Activated CD8-positive, alpha-beta T cell treated with anti-CD3 and anti-CD28 coated beads for 36 hours (primary cell): ENCODE results near the gene SLC28A2. TPM values are rescaled to one million over a fixed set of nuclear protein-coding genes. Genes with fewer than 3 reads are reported as not detected.
"Not testable (repeated sequence)": the region's sequence is repeated elsewhere in the genome, so short reads cannot be mapped to it uniquely, and the experiment has no call there.

Experiments
- ATAC-seq: fragments of 200-7000 bp; cut with Tn5 transposase; one replicate; pipeline ENCODE4 v1.10.0; 2021; ENCODE audit warnings: mild to moderate bottlenecking, moderate library complexity
- CTCF ChIA-PET: fragments of 350-600 bp; sonication (Branson Sonifier 250); formaldehyde crosslinking; loops from one replicate; lab custom pipeline; 2021; ENCODE audit warnings: antibody characterized with exemption; lab: Charles Lee
- POLR2A ChIA-PET: fragments of 350-600 bp; sonication (Branson Sonifier 250); formaldehyde crosslinking; loops from one replicate; lab custom pipeline; 2021; ENCODE audit warnings: antibody characterized with exemption; lab: Charles Lee
- DNase-seq: peaks from one replicate; pipeline ENCODE4 v3.0.0-alpha.2; 2020
- H3K27ac Mint-ChIP-seq: one replicate; pipeline ENCODE4 v1.8.0; 2021; ENCODE audit warnings: mild to moderate bottlenecking, mixed read lengths
- H3K27me3 Mint-ChIP-seq: one replicate; pipeline ENCODE4 v1.8.0; 2021; ENCODE audit warnings: mixed read lengths
- H3K36me3 Mint-ChIP-seq: one replicate; pipeline ENCODE4 v1.8.0; 2021; ENCODE audit warnings: low read depth, mixed read lengths
- H3K4me1 Mint-ChIP-seq: one replicate; pipeline ENCODE4 v1.8.0; 2021; ENCODE audit warnings: low read depth, mixed read lengths
- H3K4me3 Mint-ChIP-seq: one replicate; pipeline ENCODE4 v1.8.0; 2021; ENCODE audit warnings: mild to moderate bottlenecking, moderate library complexity, mixed read lengths
- H3K9me3 Mint-ChIP-seq: one replicate; pipeline ENCODE4 v1.8.0; 2021; ENCODE audit warnings: mixed read lengths
- CTCF ChIP-seq: fragments of 200-600 bp; IDR thresholded peaks from one replicate; pipeline ENCODE4 v1.8.0; 2022; ENCODE audit warnings: antibody characterized with exemption, mild to moderate bottlenecking
- intact Hi-C: fragments of 100-400 bp; cut with micrococcal nuclease; formaldehyde crosslinking; loops from one replicate; pipeline ENCODE4 v1.10.0; 2022
- total RNA-seq, 2 experiments: library from RNA; stranded (reverse); gene quantifications; one replicate each; pipeline ENCODE4 v1.2.3, GENCODE V29; 2021

The SLC28A2 gene
- total RNA-seq, 2 experiments from 2014 or later = not detected

DNA sequence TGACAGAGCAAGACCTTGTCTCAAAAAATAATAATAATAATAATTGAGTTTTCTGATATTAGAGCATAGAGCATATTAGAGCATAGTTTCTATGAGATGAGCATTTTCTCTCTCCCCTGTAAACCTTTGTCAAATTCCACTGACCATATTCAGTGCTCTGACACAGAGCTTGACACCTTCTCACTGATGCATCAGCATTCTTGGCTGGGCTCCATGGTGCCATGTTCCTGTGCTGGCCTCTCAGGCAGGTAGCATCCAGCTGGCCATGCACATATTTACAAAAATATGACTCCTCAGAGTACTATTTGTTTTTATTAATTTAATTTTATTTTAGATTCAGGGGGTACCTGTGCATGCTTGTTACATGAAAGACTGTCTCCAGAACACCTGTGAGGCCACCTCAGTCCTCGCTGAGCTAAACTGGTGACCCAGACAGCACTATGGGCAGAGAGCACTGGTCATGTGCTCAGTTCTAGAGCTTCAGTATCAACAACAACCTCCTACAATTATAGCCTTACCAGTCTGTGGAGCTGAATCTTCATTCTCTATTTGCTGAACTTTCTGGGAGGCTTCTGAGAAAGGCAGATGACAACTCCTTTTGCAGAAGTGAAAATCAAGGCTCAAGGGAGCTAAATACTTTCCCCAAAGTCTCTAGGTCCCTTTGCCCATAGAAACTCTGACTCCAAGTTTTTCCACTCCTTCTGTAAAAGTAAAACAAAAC lies 21.6 kb upstream of the SLC28A2 start:
- CTCF ChIA-PET = interaction anchor here (0.7 to 1.4 kb wide), 3 partner anchors 14 to 67 kb away, joined by 3 to 4 read pairs (median 3); no protein-coding TSS in a partner anchor
- intact Hi-C loops = no loop called here
- no peak for TF ChIP-seq CTCF
- Mint-ChIP-seq H3K36me3 (peaks cover 2% of the 10 kb centered on the region), H3K4me1 (no peaks in the 10 kb centered on the region), H3K27ac (no peak overlapping the region), H3K9me3 (peaks cover 7% of the 10 kb centered on the region), H3K27me3 (no peaks in the 10 kb centered on the region), H3K4me3 (no peak overlapping the region)
- DNase-seq = no peak
- POLR2A ChIA-PET = no interaction called here
- no peak for ATAC-seq

DNA sequence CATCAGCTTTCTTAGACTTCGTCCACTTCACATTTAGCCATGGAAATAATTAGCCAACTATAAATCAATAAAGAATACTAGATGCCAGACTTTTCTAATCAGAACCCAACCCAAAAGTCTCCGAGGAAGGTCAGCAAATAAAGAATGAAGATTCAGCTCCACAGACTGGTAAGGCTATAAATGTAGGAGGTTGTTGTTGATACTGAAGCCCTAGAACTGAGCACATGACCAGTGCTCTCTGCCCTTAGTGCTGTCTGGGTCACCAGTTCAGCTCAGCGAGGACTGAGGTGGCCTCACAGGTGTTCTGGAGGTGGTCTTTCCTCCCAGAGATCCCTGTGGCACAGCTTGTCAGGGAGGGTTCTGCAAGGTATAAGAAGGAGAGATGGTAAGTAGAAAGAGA lies 20.9 kb upstream of the SLC28A2 start:
- TF ChIP-seq CTCF = no peak
- Mint-ChIP-seq H3K27me3 (no peaks in the 10 kb centered on the region), H3K36me3 (peaks cover 3% of the 10 kb centered on the region), H3K4me1 (no peaks in the 10 kb centered on the region), H3K9me3 (peaks cover 8% of the 10 kb centered on the region), H3K27ac (no peak overlapping the region), H3K4me3 (no peak overlapping the region)
- CTCF ChIA-PET = interaction anchor here (1.3 kb wide), 1 partner anchor 26 kb away, joined by 3 read pairs; no protein-coding TSS in a partner anchor
- POLR2A ChIA-PET = no interaction called here
- intact Hi-C loops = no loop called here
- ATAC-seq = no peak
- DNase-seq = no peak

- ChIA-PET CTCF (interaction anchor here (1.3 kb wide), 1 partner anchor 27 kb away, joined by 3 read pairs; no protein-coding TSS in a partner anchor), POLR2A (no interaction called here)
- ATAC-seq (no peak), DNase-seq (no peak)
- H3K27ac Mint-ChIP-seq = no peak overlapping the region
- TF ChIP-seq CTCF = no peak
- peaks cover 4% of the 10 kb centered on the region for H3K36me3 Mint-ChIP-seq
- peaks cover 11% of the 10 kb centered on the region for H3K9me3 Mint-ChIP-seq
- no peaks in the 10 kb centered on the region for H3K4me1 Mint-ChIP-seq
- intact Hi-C loops = no loop called here
- H3K4me3 Mint-ChIP-seq = no peak overlapping the region
- H3K27me3 Mint-ChIP-seq = no peaks in the 10 kb centered on the region
Measured at GRCh38 chr15:45231864-45232562, 20.0 kb upstream of the SLC28A2 start.

DNA sequence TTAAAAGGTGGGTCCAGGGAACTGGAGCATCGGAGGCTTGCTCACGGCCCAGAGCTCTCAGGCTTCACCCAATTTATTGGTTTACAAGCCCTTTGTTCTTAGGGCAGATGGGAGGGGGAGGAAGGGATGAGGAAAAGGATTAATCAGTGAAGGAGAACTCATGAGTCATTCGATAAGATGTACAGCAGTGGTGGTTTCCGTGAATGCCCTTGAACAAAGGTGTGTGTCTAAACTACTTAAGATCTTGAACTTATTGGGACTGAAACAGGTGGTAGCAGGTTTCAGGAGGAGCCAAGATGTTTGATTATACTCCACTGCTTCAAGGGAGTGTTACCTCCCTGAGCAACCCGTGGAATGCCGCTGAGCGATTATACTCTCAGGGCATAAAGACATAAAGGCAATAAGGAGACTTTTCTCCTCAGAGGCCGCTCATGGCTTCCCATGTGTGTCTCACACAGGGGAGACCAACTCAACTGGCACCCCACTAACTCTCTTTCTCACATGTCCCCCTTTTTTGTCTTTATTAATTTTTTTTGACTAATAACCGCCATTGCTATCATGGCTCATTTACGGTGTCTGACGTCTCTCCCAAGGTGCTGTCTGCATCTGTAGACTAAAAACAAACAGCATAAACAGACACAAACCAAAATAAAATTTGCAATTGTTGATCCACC lies 17.3 kb upstream of the SLC28A2 start:
- no peak overlapping the region for H3K27ac Mint-ChIP-seq
- no peaks in the 10 kb centered on the region for H3K27me3 Mint-ChIP-seq
- intact Hi-C loops = no loop called here
- DNase-seq = no peak
- ChIA-PET CTCF (no interaction called here), POLR2A (no interaction called here)
- no peaks in the 10 kb centered on the region for H3K4me1 Mint-ChIP-seq
- TF ChIP-seq CTCF = no peak
- ATAC-seq = no peak
- peaks cover 6% of the 10 kb centered on the region for H3K36me3 Mint-ChIP-seq
- peaks cover 23% of the 10 kb centered on the region for H3K9me3 Mint-ChIP-seq
- no peak overlapping the region for H3K4me3 Mint-ChIP-seq

- ATAC-seq, H3K27me3 Mint-ChIP-seq, H3K4me3 Mint-ChIP-seq, intact Hi-C loops, H3K27ac Mint-ChIP-seq, DNase-seq, POLR2A ChIA-PET, H3K4me1 Mint-ChIP-seq: not testable (repeated sequence)
- CTCF ChIA-PET = interaction anchor here (1.8 kb wide), 1 partner anchor 9 kb away, joined by 4 read pairs; no protein-coding TSS in a partner anchor
- peaks cover 36% of the 10 kb centered on the region for H3K9me3 Mint-ChIP-seq
- peaks cover 12% of the 10 kb centered on the region for H3K36me3 Mint-ChIP-seq
Measured at GRCh38 chr15:45236806-45237205, 15.2 kb upstream of the SLC28A2 start.
